ENCODE measurements around the gene MVK.

DNA sequence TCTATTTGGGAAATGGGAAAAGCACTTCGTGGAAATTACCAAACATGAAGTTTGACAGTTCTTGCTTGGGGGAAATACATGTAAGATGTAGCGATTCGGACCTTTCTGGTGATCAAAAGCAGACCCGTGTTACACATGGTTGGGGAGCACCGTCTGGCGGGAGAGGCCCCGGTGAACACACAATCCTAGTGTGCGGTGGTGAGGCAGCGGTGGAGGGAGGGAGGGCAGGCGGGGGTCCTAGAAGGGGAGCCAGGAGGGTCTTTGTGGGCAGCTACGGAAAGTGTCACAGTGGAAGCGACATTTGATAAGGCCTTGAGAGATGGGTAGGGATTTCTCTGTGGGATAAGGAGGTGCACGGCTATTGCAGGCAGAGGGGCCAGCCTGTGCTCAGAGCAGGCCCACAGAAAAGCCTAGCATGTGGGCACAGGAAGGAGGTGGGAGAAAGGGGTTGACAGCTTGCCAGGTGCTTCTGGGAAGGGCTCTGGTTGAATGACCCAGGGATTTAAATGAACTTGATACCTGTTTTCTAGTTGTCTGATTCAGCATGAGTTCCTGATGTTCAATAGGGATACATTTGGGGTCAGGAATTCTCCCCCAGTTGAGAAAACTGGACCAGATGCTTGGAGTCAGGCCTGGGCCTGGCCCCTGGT, 7.2 kb downstream of the MVK start:
- TF ChIP-seq HDGF (IDR thresholded peaks at IDR 0.05; ENCODE audit: borderline replicate concordance) (no peak), FOXK2 (IDR thresholded peaks at IDR 0.05) (no peak), NFRKB (IDR thresholded peaks at IDR 0.05) (no peak), SUZ12 (IDR thresholded peaks at IDR 0.05) (no peak), TARDBP (IDR thresholded peaks at IDR 0.05) (no peak), SP1 (IDR thresholded peaks at IDR 0.05) (no peak), FOXM1 (IDR thresholded peaks at IDR 0.05; ENCODE audit: borderline replicate concordance) (no peak)

All from HEK293T (cell line).